LoVo (cell line): ENCODE data around the gene DLX2.
A peak's percentile ranks its signal among the peaks of the same experiment; 100 is the strongest.
"Not testable (repeated sequence)": the region's sequence is repeated elsewhere in the genome, so short reads cannot be mapped to it uniquely, and the experiment has no call there.

Source experiments
- DNase-seq: peaks from one replicate; pipeline ENCODE4 v3.0.0-alpha.2; 2016; ENCODE audit warnings: low spot score

DLX2 gene

DNA sequence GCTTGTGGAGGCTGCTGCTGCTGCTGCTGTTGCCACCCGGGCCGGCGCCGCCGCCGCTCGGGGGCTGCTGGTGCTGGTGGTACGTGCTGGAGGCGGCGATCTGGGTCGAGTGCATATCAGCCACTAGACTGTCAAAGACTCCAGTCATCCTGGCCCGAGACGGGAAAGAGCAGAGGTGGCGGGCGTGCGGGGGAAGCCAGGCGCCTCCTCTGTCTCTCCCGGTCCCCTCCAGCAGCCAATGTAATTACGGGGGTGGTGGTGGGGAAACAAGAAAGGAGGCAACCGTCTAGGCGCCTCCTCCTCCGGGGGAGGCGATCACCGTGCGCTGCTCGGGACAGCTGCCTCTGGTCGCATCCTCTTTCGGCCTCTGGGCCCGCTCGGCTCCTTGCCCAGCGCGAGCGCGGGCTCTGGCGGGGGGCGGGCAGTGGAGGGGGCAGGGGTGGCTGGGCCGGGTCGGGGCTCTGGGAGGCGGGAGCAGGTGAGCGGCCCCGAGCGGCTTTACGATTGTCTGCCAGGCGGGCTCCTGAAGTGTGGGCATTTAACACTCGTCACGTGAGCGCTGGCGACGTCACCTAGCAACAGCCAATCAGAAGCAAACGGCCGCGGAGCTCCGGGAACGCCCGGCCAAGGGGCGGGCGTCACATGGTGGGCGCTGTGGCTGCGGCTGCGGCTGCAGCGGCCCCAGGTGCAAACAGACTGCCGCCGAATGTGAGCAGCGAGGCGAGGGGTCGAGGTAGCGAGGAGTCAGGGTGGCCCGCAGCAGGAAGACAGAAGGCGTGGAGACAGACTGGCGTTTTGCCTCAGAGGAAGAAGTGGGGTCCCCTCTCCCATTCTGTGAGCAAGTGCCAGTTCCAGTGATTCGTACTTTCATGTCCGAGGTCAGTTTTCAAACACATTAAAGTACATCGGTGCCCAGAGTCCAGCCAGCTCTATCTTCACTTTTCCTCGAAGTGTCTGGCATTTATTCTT lies at the start of gene DLX2:
Gene DLX2, minus strand, starts transcription at position 510 of the 969 bp plus-strand sequence. Its CDS starts 362 bp downstream, at position 148.
- DNase-seq = peak; percentile 96

DNA sequence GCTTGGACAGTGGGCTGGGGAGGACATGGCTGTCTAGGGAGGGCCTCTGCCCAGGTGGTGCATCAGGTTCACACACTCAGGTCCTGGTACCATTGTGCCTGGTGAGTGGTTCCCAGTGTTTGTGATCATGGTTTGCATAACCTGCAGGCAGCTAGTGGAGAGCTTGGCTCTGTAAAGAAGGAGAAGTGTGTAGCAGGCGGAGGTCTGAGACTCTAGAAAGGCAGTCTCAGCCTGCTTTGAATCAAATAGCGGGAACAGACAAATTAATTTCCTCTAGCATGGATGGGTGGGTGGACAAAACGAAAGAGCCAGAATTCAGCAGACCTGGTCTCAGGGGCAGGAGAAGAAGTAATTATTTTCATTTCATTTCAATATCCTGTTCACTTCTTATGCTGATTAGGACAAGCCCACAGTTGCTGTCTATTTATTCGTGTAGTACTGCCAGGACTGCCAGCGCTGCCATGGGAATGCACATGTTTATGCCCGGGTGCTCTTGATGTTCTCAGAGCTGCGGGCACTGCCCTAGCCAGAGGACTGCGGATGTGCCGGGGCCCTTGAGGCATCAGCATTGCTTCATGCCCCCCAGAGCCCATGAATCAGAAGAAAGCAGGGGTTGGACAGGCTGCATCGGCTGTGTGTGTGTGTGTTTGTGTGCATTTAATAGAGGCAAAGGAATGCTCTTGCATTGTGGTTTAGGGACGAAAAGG lies 45.4 kb upstream of the DLX2 start:
- DNase-seq = no peak

DNA sequence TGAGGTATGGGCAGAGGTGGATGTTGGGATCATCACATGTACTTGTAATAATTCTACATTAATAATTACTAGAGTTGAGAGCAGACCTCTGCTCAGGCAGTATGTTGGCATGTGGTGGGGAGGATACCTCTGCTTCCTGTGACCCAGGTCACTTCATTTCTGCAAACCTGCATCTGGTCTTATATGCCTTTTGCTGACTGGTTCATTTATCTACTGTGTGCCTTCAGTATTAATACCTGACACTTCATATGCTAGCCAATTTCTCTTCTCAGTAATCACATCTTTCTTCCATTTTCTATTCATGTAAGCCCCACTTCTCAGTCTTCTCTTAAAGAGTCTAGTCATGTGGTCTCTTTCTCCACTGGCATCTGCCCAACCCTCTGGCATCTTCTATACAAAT lies 41.1 kb upstream of the DLX2 start:
- no peak for DNase-seq

DNA sequence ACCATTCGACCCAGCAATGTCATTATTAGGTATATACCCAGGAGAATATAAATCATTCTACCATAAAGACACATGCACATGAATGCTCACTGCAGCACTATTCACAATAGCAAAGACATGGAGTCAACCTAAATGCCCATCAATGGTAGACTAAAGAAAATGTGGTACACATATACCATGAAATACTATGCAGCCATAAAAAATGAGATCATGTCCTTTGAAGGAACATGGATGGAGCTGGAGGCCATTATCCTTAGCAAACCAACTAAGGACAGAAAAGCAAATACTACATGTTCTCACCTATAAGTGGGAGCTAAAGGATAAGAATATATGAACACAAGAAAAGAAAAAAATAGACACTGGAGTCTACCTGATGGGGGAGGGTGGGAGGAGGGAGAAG lies 36.0 kb upstream of the DLX2 start:
- DNase-seq = not testable (repeated sequence)

DNA sequence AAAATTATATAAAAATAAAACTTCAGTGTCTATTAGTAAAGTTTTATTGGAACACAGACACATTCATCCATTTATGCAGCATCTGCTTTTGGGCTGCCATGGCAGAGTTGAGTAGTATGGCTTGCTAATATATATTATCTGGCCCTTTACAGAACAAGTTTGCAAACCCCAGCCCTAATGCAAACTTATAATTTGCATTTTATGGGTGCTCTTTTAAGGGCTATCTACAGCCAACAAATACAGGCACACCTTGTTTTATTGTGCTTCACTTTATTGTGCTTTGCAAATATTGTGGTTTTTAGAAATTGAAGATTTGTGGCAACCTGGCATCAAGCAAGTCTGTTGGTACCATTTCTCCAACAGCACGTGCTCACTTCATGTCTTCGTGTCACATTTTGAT lies 35.2 kb upstream of the DLX2 start:
- peak; percentile 7 for DNase-seq

DNA sequence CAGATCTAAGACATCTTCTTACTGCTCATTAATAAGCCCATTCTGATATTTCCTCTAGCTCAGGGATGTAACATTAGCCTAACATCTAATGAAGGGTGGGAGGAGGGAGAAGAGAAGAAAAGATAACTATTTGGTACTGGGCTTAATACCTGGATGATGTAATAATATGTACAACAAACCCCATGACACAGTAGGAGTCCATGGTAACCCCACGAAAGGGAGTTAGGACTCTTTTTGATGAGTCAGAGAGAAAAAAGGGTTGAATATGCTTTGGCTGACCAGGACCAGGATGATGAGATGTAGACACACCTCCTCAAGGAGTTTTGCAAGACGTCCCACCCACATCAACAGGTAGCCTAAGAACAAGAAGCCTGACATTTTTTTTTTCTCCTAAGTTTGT lies 34.4 kb upstream of the DLX2 start:
- DNase-seq = no peak

DNA sequence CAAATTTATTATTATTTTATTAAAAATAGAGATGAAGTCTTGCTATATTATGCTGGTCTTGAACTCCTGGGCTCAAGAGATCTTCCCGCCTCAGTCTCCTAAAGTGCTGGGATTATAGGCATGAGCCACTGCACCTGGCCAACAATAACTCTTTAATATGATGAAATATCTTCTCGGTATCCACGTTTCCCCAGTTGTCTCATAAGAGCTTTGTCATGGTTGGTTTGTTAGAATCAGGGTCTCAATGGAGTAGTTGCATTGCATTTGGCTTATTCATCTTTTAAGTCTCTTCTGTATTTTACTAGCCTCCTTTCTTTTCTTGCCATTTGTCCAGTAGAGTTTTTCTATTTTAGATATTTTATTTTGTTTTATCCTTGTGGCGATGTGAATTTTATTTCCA lies 32.7 kb upstream of the DLX2 start:
- DNase-seq = no peak

DNA sequence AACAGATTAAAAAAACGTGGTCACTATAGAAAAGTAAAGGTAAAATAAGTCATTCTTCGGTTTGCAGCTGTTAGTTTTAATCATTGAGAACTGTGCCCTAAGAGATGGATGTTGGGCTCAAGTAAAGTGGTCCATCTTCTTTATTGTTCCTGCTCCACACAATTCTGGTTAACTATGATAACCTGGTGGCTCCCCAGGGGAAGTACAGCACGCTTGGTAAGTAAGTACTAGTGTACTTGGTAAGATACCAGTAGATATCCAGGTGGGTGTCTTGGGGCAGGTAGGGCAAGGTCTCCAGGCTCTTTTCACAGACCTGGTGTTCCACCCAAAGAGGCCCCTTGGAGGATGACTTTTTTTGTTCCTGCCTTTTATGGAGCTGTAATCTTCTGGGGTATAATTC lies 31.6 kb upstream of the DLX2 start:
- DNase-seq = no peak

DNA sequence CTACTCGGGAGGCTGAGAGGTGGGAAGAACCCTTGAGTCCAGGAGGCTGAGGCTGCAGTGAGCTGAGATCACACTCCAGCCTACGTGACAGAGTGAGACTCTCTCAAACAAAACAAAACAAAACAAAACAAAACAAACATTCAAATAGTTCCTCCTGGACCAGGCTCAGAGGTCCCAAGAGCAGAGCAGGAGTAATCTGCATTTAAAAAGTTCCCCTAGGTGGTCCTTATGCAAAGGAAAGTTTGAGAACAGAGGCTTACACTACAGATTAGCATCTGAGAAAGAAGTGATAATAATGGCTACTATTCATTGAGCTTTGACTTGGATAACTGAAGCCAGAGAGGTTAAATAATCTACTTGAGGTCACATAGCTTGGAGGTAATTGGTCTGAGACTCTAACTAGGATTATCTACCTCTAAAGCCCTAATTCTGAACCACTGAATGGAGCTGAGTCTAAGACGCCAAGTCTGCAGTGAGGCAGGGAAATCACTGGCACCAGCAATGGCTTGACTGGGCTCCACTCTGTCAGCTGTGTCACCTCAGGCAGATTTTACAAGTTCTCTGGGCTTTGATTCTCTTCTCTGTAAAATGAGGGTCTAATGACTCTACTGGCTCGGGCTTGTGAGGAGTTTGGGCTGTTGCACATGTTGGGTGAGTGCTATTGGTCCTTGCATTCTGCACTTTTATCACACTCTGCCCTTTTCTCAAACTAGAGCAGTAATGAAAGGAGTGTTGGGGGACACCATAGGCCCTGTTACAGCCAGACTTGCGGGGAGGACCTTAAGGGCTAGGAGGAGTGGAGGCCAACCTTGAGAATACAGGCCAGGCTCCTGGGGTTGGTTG lies 29.2 kb upstream of the DLX2 start:
- no peak for DNase-seq

DNA sequence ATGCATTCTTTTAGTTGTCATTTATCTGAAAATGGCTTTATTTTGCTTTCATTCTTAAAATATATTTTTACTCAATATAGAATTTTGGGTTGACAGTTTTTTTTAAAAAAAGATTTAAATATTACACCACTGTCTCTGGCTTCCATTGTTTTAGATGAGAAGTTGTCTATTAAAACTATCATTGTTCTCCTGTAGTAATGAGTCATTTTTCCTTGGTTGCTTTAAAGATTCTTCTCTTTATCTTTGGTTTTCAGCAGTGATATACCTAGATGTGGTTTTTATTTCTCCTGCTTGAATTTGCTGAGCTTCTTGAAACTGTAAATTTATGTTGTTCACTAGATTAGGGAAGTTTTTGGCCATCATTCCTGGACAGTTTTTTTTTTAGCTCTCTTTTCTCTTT lies 26.7 kb upstream of the DLX2 start:
- DNase-seq = no peak

DNA sequence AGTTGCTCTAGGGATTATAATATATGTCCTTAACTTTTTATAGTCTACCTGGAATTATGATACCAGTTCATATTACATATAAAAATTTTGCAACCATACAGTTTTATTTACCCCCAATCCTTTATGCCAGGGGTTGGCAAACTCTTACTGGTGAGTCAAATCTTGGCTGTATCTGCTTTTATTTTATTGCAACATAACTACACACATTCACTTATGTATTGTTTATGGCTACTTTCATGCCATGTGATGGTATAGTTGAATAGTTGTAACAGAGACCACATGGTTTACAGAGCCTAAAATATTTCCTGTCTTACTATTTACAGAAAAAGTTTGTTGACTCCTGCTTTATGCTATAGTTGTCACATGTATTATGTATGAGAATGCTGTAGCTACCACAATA lies 25.8 kb upstream of the DLX2 start:
- DNase-seq = no peak

DNA sequence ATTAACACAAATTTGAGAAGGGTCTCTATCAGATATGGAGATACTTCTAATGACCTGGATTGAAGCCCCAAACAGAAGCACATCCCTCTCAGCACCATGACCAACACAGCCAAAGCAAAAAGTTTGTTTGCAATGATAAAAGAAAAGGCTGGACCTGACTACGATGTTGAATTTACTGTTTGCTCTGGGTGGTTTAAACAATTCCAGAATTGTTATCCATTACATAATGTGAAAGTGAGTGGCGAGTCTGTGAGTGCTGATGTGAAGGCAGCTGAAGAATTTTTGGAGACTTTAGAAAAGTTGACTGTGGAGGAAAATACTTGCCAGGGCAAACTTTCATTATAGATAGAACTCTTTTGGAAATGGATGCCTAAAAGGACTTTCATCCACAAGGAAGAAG lies 17.4 kb upstream of the DLX2 start:
- DNase-seq = no peak

DNA sequence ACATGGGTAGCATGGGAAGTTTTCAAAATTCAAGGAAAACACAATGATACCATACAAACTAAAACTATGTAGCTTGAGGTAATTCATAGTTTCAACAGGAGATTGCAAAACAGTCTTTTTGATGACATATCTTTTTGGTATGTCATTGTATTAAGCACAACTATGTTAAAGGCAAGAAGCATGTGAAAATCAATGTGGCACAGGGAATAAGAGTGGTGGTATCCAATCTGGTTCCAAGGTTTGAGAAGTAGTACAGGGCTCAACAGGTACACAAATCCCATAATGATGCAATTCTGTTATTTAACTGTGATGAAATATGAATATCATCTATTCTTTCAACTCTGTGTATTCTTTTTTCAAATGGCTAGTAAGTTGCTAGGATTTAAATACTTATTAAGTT lies 16.4 kb upstream of the DLX2 start:
- no peak for DNase-seq

DNA sequence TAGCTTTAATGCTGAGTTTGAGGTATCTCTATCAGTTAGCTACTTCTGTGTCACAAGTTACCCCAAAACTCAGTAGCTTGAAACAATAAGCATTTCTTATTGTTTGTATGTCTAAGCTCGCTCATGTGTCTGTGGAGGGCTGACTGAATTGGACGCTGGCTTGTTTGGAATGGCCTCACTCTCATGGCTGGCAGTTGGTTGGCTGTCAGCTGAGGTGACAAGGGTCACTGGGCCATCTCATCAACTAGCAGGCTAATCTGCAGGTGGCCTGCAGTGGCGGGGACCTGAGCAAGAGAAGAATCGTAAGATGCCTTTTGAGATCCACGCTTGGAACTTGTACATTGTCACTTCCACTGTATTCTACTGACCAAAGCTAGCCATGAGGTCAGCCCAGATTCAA lies 13.4 kb upstream of the DLX2 start:
- DNase-seq = no peak

DNA sequence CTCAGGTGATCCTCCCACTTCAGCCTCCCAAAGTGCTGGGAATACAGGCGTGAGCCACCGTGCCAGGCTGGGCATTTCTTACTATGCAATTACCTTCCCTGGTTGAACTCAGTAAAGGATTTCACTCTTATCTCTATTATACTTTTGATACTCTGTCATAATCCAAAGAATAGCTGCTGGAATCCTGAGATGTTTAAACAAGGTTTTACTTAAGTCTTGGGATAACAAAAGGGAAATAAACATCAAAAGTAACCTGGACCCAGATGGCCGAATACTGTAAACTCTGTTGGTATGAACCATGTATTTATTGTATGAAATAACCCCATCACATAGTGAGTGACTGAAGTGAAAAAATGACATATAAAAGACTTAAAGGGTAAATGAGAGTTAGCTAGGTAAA lies 11.9 kb upstream of the DLX2 start:
- no peak for DNase-seq

DNA sequence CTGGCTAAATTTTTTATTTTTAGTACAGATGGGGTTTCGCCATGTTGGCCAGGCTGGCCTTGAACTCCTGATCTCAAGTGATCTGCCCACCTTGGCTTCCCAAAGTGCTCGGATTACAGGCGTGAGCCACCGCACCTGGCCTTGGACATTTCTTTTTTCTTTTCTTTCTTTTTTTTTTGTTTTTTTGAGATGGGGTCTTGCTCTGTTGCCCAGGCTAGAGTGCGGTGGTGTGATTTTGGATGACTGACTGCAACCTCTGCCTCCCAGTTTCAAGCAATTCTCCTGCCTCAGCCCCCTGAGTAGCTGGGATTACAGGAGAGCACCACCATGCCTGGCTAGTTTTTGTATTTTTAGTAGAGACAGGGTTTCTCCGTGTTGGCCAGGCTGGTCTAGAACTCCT lies 11.5 kb upstream of the DLX2 start:
- DNase-seq = not testable (repeated sequence)

DNA sequence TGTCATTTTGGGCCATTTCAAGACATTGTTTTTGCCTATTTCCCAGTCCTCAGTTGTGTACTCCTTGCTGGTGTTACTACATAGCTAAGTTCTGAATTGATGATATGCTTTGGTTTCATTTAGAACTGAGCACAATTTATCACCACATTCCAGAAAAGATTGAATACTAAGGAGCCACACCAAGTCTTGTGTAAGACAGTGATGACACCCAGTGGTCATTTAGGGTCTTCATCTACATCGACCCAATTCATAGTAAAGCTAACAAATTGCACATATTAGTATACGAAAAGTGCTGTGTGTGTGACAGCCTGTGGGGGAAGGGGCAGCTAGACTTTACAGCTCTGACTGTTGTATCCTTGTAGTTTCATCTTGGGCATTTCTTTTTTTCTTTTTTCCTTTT lies 10.9 kb upstream of the DLX2 start:
- no peak for DNase-seq

DNA sequence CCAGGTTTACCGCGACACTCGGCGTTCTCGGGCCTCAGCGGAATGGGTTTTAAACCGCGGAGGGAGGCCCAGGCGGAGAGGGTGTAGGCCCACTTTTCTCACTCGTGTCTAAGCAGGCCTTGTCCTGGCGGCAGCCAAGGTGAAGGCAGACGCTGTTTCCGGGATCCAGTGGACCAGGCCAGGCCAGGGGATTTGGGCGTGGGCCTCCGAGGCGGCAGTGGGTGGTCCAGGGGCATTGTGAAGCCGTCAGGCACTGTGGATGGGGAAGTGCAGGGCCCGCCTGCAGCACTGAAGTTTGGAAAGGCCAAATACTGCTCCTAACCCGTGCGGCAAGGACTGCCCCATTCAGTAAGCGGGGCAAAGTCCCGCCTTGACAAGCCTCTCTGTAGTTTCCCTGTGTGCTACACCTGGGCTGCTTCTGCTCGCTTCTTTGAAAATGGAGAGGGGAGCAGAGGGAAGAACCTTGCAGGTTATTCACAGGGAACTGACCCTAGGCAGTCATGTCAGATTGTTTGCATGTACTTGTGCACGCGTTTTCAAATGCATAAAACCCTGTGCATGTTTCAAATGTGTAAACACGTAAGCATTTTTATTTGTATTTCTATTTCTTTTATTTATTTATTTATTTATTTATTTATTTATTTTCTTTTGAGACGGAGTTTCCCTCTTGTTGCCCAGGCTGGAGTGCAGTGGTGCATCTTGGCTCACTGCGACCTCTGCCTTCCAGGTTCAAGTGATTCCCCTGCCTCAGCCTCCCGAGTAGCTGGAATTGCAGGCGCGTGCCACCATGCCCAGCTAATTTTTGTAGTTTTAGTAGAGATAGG lies 7.5 kb upstream of the DLX2 start:
- no peak for DNase-seq

DNA sequence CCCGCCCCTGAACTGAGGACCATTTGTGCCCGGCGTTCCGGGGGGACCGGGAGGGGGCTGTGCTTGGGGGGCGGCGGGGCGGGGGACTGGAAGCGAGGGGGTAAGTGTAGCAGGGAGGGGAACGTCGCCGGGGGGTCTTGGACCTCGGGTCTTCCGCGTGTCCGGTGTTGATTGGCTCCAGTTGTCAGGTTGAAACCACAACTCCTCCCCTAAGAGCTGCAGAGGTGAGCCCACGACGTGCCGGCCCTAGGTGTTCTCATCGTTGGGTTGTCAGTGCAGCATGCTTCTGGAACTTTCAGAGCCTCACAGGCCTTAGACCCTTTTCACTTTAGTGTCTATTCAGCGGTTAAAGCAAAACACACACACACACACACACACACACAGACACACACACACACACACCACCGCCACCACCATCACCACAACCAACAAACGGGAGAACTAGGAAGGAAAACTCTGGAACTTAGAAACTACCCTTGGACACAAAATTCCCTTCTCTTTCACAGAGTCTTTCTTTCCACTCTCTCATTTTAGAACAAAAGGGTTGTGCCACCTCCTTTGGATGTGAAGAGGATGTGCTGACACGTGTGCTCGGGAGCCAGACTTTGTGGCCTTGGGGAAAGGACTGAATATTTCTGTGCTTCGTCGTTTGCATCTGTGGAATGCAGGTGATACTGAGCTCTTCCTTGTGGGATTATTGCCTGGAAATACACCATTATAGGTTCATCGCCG lies 6.7 kb upstream of the DLX2 start:
- DNase-seq = no peak

DNA sequence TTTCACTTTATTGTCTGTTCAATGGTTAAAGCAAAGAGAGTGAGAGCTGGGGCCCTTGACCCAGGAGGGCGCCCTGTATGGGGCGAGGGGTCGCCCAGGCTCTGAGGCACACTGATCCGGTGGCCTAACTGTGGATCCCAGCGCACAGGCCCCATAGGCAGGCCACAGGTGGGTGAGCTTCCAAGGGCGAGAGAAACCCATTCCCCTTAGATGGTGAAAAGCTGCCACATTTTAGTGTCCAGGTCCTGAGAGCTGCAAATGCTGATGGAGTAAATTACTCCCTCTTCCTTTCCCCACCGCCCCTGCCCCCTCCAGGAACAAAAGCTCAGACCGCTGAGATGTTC lies 5.9 kb upstream of the DLX2 start:
- no peak for DNase-seq
